Activated CD4-positive, CD25-positive, alpha-beta regulatory T cell treated with anti-CD3 and anti-CD28 coated beads, Interleukin-2, amount 50 U/mL, for 72 hours (primary cell): Measurements from ENCODE around the gene NRF1.

Experiments used
- DNase-seq: peaks from one replicate; pipeline ENCODE4 v3.0.0; 2021

NRF1 gene

GRCh38 chr7:129773328-129773731 is 161.8 kb downstream of the NRF1 start:
- no peak for DNase-seq

DNA sequence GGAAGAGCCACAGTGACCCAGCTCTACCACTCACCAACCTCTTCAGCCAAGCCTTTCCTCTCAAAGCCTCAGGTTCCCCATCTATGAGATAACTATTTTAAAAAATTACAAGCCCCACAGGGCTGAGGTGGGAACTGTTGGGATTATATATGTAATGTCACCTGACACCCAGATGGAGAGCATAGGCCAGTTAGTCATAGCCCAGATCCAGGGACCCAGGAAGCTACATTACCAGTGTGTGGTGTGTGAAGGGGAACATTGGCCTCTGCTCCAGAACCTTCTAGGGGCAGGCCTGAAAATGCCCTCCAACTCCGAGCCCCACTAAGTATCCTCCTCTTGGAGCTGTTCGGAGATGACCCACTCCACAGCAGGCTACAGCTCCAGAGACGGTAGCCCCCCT is 162.4 kb downstream of the NRF1 start:
- DNase-seq, result no peak

DNA sequence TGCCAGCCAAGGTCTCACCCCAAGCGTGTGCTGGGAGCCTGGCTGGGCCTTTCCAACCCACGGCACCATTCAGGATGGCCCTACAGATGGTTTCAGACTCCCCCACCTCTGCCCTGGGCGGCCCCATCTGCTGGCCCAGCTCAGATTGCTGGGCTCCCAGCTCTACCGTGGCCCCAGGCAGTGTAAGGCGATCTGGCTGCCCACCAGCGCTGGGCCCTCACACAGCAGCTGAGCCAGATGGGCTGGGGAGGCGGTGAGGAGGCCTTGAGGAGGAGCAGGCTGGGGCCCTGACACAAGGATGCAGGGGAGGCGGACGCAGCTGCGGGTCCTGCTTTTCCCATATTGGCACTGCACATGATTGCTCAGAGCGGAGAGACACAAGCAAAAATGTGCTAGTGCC is 162.8 kb downstream of the NRF1 start:
- no peak for DNase-seq

GRCh38 chr7:129774871-129775694 is 163.6 kb downstream of the NRF1 start:
- DNase-seq, result no peak

DNA sequence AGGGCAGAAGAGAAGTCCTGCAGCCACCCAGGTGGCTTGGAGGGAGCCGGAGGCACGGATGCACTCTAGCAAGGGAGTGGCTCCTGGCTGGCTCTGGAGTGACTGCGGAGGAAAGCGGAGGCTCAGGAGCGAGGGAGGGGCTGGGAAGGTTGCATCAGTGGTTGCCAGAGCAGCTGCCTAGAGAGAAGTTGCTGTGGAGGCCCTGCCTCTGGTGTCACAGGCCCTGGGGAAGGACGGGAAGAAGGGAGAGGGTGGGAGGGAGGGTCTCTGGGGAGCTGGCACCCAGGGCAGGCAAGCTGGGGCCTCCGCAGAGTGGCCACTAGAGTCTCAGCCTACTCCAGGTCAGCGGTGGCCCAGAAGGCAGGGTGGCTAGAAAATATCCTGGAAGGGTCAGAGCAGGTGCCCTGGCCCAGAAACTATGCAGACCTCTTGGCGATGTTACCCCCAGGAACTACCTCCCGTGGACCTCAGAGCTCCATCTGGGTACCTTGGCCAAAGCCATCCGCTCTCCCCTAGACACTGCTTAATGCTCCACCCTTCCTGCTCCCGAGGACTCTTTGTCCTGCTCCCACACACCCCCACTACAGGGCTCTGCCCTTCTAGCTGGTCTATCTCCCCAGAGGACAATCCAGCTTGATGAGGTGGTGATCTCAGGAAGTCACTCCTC is 164.3 kb downstream of the NRF1 start:
- DNase-seq, result no peak

GRCh38 chr7:129776362-129776722 is 164.8 kb downstream of the NRF1 start:
- DNase-seq, result no peak

GRCh38 chr7:129777195-129777844 is 165.8 kb downstream of the NRF1 start:
- DNase-seq, result no peak

DNA sequence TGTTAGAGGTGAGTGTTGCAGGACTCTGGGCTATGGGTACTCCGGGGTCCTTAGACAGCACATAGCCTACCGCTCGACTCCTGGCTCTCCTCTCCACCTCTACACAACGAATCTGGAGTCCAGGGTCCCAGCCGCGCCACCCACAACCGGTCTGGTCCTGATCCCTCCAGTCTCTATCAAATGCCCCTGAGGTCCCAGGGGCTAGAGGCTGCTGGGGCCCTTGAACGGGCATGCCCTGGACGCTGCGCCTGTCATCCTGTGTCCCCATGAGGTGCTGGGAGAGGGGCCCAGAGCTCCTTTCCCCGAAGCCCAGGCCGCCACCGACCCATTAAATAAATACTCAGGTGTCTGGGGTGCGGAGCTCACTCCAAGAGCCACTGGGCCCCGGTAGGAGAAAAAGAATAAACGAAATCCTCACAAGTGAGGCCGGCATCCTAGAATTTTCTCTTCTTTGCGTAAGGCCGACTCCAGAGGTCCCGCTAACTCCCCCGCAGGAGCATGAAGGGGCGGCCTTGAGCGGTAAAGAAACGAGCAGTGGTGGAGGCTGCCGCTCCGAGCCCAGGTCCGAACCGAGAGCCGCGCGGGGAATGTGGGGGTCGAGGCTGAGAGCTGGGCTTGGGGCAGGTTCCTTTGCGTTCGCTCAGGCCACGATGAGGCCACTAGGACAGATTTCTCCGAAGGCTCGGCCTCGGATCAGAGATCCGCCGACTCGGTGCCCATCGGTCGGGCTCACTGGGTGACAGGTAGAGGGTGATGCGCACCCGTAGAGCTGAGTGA is 166.7 kb downstream of the NRF1 start:
- DNase-seq, result no peak

DNA sequence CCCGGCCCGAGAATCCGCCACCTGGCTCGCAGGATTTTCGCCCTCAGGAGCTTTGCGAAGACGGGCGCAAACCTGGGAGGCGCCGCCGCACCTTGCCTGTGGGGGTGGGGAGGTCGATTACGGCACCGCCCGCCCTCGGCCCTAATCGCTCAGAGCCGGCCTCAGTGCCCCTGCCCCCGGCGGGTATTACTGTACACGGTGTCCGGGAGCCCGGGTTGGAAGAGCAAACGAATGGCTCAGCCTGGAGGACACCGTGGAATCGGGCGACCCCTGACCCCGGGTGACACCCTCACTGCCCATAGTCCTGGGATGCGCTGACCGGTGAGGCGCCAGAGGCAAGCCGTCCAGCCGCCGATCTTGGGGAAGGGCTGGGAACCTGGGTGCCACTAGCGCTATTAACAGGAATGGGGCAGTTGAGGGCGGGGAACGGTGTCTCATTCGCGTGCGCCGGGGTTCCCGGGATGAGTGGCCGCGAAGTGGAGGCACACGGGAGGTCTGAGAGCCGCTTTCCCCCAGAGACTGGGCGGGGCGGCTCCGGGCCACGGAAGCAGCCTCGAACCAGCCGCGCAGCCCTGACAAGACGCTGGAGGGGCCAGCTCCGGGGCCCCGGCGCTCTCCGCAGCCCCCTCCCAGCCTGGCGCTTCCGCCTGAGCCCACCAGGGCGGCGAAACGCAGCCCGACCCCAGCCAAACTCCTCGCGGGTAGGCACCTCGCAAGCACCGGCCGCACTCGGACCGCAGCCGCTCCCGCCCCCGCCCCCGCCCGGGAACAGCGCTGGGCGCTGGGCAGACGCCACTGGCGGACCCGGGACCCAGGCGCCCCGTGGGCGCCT is 167.5 kb downstream of the NRF1 start:
- DNase-seq, result no peak

GRCh38 chr7:129779602-129780256 is 168.2 kb downstream of the NRF1 start:
- DNase-seq, result no peak

- DNase-seq, result peak; percentile 63
Observed at GRCh38 chr7:129780257-129780973, 168.9 kb downstream of the NRF1 start.

GRCh38 chr7:129780974-129781927 is 169.7 kb downstream of the NRF1 start:
- DNase-seq, result no peak

DNA sequence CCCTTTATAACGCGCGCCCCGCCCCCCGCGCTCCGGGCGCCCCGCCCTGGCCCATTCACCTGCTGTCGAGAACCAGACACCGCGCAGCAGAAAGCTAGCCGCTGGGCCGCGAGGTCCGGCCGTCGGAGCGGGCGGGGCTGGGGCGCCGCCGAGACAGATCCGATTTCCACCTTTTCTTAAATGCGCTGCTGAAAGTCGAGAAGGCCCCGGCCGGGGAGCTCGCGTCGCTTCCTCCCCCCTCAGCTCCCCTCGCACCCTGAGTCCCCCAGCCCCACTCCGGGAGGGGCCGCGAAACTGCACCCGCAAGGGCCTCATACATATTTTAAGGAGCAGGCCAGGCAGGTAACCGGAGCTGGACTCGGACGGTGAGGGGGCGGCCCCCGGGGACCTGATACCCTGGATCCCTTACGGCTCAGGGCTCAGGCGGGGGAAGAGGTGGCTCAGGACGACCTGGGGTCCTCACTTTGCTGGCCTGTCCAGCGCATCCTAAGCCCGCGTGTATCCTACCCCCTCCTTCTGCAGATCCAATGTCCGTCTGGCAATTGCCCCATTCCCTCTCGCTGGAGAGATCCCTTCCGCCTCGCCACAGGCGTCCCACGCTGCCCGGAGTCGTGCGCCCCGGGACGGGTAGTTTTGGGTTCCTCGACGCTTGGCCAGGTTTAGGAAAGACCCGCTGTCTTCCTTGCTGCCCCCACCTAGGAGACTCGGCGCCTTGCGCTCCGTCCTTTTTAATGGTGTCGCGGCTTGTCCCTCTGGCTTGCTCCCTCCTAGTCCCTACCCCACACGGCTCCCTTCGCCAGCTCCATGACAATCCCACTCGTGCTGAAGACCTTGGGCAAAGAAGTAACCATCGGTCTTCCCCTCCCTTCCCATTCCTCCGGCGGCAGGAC is 170.7 kb downstream of the NRF1 start:
- DNase-seq, result no peak

DNA sequence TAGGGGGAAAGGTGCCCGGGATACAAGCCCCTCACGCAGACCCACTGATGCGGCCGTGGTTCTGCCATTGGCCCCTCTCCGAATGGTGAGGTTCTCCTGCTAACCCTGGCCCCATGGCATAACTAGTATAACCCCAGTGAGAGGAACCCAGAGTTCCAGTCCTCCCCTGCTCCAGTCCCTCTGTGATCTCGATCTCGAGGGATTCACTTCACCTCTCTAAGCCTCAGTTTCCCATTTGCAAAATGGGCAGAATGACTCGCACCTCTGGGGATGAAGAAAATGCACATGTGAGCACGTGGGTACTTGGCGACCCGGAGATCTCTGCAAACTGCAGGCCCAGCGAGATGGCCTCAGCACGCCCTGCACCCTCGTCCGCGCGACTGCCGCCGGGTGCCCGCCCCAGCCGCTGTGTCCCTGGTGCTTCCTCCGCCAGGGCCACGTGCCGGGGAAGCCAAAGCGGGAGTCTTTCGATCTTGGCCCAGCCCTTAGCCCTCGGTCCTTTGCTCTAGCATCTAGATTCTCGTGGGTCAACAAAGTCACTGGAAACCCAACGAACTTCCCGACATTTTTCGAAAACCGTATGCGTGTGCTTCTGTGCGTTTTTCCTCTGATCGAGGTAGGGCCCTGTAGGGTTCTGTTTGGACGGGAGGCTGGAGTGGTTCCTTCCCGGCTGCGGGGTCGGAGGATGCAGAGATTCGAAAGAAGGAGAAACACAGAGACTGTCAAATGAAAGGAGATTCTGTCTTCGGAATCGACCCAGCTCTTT is 171.5 kb downstream of the NRF1 start:
- DNase-seq, result no peak

DNA sequence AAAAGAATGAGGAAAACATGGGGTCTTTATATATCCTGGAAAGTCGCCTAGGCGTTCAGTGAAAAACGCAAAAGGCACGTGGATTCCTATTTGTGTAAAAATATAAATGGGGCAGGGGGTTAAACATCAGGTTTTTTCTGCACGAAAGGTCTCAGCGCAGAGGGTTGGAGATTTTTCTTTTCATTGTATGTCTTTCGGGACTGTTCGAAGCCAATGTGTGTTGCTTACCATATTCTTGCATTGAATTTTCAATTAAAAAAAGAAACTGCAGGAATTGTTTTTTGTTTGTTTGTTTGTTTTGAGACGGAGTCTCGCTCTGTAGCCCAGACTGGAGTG is 172.0 kb downstream of the NRF1 start:
- no peak for DNase-seq

DNA sequence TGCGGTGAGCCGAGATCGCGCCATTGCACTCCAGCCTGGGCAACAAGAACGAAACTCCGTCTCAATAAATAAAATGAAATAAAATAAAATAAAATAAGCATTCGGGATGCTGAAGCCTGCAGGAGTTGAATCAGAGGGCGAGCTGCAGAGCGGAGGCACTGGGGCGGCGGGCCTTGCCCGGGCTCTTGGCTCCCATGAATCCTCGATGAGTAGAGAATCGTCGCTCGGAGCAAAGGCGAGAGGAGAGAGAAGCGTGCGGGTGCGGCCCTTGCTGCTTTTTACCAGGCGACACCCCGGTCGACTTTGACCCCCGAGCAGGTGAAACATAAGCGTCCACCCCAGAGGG is 172.9 kb downstream of the NRF1 start:
- no peak for DNase-seq

- no peak for DNase-seq
Observed at GRCh38 chr7:129784783-129785684, 173.5 kb downstream of the NRF1 start.
